Prostate gland (tissue), 2 donors: ENCODE data around the gene PAX1.

ENCODE experiments used
- POLR2A ChIP-seq: fragments of 450-650 bp; IDR thresholded peaks from one replicate; pipeline ENCODE4 v1.6.1; 2016; ENCODE audit warnings: antibody characterized with exemption, mild to moderate bottlenecking
- POLR2AphosphoS5 ChIP-seq: sonication (generic); formaldehyde crosslinking; IDR thresholded peaks from one replicate; pipeline ENCODE4 v1.6.1; 2017; ENCODE audit warnings: antibody characterized with exemption
- TF ChIP-seq, protein P1 (sequence below), 4 experiments: fragments of 200-600 bp in 2 of 4; fragments of 450-650 bp in 2 of 4; sonication (generic) in 2 of 4; IDR thresholded peaks; 1 replicate in 3 of 4; 2 replicates in 1 of 4; pipeline ENCODE4 v1.5.1; 2016 to 2019; ENCODE audit warnings: antibody characterized with exemption in 4 of 4, mild to moderate bottlenecking in 2 of 4, moderate library complexity in 2 of 4

- TF ChIP-seq POLR2A (no peak), POLR2AphosphoS5 (no peak)
- TF ChIP-seq, protein P1, sequence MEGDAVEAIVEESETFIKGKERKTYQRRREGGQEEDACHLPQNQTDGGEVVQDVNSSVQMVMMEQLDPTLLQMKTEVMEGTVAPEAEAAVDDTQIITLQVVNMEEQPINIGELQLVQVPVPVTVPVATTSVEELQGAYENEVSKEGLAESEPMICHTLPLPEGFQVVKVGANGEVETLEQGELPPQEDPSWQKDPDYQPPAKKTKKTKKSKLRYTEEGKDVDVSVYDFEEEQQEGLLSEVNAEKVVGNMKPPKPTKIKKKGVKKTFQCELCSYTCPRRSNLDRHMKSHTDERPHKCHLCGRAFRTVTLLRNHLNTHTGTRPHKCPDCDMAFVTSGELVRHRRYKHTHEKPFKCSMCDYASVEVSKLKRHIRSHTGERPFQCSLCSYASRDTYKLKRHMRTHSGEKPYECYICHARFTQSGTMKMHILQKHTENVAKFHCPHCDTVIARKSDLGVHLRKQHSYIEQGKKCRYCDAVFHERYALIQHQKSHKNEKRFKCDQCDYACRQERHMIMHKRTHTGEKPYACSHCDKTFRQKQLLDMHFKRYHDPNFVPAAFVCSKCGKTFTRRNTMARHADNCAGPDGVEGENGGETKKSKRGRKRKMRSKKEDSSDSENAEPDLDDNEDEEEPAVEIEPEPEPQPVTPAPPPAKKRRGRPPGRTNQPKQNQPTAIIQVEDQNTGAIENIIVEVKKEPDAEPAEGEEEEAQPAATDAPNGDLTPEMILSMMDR (IDR thresholded peaks at IDR 0.05): no peak
These were observed 9.1 kb downstream of the PAX1 start for GRCh38 chr20:21714297-21715192.
